Measurements from ENCODE around the gene ERBB2.

Gene ERBB2

DNA sequence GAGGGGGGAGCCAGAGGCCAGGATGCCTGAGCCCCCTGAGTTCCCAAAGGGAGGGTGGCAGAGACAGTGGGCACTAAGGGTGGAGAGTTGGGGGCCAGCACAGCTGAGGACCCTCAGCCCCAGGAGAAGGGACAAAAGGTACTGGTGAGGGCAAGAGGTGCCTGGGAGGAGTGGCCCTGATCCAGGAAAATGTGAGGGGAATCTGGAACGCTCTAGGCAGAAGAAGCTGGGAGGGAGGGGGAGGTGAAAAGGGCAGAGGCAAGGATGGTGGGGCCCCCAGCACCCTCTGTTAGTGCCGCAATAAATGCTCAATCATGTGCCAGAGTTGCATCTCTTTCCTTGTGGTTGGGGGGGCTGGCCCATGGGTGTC is 33.6 kb upstream of the ERBB2 start:
- no peak for FAIRE-seq

GRCh38 chr17:39666601-39667261 is 33.1 kb upstream of the ERBB2 start:
- no peak for FAIRE-seq

- no peak for FAIRE-seq
Observed at GRCh38 chr17:39667262-39667944, 32.5 kb upstream of the ERBB2 start.

DNA sequence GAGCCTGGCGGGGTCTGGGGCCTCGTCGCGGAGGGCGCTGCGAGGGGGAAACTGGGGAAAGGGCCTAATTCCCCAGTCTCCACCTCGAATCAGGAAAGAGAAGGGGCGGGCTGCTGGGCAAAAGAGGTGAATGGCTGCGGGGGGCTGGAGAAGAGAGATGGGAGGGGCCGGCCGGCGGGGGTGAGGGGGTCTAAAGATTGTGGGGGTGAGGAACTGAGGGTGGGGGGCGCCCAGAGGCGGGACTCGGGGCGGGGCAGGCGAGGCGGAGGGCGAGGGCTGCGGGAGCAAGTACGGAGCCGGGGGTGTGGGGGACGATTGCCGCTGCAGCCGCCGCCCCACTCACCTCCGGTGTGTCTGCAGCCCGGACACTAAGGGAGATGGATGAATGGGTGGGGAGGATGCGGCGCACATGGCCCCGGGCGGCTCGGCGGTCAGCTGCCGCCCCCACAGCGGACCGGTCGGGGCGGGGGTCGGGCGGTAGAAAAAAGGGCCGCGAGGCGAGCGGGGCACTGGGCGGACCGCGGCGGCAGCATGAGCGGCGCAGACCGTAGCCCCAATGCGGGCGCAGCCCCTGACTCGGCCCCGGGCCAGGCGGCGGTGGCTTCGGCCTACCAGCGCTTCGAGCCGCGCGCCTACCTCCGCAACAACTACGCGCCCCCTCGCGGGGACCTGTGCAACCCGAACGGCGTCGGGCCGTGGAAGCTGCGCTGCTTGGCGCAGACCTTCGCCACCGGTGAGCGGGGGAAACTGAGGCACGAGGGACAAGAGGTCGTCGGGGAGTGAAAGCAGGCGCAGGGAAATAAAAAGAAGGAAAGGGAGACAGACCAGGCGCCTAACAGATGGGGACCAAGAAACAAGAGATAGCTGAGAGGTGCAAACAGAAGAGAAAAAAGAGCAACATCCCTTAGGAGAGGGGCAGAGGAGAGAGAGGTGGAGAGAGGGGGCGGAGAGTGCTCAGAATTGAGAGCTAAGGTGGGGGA is 31.6 kb upstream of the ERBB2 start, which contains the start of gene PNMT:
PNMT (plus strand) TSS at position 509 of the 980 bp plus-strand sequence; CDS start at position 532, 23 bp downstream.
- FAIRE-seq = no peak

DNA sequence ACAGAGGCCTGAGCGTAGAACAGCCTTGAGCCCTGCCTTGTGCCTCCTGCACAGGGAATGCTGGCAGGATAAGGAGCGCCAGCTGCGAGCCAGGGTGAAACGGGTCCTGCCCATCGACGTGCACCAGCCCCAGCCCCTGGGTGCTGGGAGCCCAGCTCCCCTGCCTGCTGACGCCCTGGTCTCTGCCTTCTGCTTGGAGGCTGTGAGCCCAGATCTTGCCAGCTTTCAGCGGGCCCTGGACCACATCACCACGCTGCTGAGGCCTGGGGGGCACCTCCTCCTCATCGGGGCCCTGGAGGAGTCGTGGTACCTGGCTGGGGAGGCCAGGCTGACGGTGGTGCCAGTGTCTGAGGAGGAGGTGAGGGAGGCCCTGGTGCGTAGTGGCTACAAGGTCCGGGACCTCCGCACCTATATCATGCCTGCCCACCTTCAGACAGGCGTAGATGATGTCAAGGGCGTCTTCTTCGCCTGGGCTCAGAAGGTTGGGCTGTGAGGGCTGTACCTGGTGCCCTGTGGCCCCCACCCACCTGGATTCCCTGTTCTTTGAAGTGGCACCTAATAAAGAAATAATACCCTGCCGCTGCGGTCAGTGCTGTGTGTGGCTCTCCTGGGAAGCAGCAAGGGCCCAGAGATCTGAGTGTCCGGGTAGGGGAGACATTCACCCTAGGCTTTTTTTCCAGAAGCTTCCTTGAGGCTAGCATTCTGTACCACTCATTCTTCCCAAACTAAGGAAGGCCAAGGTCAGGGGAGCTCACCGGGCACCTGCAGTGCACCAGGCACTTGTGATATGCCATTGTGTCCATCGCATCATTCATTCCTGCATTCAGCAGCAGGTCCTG is 29.7 kb upstream of the ERBB2 start:
- FAIRE-seq = no peak

DNA sequence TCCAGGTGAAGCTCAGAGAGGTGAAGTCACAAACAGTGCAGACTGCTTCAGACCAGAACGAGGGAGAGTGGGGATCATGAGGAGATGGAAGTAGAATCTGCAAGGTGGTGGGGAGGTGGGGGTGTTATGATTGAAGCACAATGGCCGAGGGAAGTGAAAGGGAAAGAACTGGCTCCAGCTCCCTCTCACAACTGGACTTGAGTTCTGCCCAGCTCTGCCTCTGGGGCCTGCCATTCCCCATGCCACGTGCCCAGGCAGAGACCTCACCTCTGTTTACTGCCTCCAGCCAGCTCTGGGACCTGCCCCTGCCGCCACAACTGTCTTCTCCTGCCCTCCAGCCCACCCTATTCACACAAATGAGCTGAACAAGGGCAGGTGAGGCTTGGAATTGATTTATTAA is 29.1 kb upstream of the ERBB2 start:
- FAIRE-seq = no peak

GRCh38 chr17:39671651-39672521 is 28.0 kb upstream of the ERBB2 start:
- no peak for FAIRE-seq

DNA sequence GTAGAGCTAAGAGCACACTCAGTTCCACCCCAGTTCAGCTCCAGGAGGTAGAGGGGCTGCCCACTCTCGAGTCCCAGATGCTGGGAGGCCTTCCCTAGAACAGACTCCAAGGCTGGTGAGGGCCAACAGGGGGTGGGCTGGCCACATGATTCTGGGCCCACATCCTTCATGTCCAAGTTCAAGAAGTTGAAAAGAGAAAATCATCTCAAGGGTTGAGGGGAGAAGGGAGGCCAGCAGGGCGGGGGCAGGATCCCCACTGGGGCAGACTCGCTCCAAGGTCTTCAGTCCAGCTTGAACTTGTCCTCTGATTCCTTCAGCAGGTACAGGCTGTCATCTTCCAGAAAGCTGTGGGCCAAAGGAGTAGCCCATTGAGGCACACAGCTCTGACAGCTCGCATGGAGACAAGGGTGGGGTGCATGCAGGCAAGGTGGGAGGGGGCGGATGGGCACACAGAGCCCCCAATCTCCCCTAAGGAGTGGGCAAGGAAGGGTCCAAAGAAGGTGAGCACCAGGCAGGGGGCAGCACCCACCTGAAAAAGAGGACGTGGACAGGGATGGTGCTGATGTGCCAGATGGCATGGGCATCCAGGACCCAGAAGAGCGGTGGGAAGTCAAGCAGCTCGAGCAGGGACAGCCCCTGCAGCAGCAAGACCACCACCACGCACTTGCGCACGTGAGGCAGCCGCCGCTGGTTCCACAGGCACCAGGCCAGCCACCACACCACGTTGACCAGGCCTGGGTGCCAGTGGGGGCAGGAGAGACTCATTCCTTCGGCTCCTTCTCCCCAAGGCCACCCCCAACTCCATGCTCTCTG is 27.1 kb upstream of the ERBB2 start:
- FAIRE-seq = no peak

DNA sequence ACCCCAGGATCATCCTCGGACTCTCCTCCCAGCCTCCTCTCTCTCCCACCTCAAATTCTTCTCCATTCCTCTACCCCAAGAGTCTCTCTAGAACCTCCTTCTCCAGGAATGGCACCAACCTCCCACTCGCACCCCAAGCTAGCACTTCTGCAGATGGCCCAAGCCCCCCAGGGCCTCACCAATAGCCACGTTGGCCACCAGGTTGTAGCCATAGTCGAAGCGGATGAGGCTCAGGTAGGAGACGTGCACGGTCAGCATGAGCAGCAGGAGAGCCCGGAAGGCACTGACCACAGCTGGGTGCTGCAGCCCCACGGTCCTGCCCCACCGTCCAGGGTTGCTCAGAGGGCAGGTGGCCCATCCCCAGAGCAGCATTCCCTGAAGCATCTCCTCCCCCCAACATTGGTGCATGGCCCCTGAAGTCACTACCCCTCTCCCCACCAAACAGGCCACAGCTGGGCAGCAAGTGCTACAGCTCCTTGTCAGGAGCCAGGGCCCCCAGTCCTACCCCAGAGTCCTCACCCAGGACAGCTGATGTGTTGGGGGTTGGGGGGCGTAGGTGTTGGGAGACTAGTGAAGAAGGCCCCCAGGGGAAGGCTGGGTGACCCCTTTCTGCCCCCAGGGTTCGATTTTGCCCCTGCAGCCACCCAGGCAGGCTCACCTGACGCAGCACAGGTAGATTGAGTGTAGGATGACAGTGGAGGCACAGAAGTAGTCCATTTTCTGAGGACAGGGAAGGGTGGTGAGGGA is 26.4 kb upstream of the ERBB2 start:
- FAIRE-seq = no peak

GRCh38 chr17:39674179-39674578 is 25.7 kb upstream of the ERBB2 start:
- no peak for FAIRE-seq

GRCh38 chr17:39674702-39675389 is 25.0 kb upstream of the ERBB2 start:
- FAIRE-seq = no peak

- no peak for FAIRE-seq
Observed at GRCh38 chr17:39675390-39676082, 24.3 kb upstream of the ERBB2 start.

DNA sequence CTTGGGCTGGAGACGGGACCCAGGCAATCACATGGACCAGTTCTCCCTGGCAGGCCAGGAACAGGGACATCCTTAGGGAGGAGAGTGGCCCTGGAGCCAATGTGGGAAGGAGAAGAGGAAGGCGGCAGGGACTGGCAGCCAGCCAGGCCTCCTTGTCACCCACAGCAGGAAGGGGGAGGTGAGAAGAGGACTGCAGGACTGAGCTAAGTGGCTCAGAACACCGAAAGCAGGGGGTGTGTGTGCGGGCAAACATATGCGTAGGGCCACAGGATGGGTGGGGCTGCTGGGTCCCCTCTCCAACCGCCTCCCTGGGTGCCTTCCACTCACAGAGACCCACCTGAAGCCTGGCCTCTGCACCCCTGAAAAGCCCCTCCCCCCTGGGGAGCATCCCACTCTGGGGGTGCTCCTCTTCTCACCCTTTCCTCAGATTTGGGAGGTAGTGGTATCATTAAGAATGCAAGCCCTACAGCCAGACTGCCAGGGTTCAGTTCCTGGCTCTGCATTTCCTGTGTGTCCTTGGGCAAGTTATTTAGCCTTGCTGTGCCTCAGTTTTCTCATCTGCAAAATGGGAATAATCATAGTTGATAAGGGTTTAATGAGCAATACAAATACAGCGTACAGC is 23.6 kb upstream of the ERBB2 start:
- no peak for FAIRE-seq

- FAIRE-seq = no peak
Observed at GRCh38 chr17:39677072-39677471, 22.8 kb upstream of the ERBB2 start.

DNA sequence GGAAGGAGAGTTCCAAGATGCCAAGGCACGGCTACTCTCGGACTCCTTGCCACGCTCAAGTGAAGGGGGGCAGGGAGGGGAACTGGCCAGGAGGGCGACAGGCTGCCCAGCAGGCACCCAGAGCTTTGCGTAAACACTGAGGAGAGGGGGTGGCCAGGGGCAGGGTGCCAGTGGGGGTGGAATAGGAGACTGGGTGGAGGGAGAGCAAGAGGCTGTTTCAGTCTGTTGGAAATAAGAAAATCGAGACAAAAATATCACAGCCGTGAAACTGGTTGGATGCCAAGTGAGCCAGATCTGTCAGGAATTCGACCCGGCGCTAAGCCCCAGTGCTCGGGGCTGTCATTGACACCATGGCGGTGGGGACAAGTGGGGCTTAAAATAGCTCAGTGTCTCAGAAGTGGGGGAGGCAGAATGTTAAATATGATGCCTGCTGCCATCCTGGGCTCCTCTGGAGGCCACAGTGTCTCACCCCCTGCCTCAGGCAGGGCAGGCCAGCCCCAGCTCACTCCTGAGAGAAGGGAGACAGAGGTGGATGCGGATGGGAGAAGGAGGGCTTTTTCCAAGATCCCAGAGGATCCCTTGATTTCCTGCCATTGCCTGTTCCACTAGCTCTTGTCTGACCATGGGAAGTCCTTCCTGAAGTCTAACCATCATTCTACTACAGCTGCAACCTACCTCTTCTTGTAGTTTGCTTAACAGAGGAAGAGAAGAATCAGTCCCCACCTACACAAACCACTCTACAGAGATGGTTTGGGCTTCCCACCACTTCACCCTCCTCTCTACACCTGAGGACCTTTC is 22.1 kb upstream of the ERBB2 start:
- FAIRE-seq = no peak

DNA sequence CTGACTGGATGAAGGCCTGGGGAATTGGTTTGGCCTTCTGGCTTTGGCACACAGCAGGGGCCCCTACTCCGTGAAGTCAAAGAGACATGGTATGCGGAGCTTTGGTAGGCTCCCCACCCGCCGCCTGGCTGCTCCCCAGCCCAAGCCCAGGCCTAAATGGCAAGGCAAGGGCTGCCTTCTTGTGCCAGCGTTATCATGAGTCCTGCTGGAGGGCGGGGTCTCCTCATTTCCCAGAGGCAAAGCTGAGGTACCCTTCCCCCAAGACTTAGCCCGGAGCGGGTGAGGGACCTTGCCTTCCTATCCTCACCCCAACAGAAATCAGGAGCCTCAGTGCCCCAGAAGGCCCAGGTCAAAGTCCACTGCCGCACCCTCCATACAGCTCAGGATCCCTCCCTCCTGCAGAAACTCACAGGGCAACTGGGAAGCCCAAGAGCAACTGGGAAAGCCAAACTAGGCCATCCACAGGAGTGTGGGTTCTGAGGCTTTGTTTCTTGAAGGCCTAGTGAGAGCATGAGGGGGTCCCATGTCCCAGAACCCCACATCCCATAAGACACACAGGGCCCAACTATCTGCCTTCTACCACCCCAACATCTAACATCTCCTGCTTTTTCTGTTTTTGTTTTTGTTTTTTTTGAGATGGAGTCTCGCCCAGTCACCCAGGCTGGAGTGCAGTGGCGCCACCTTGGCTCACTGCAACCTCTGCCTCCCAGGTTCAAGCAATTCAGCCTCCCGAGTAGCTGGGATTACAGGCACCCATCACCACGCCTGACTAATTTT is 21.3 kb upstream of the ERBB2 start:
- no peak for FAIRE-seq
